Lower lobe of right lung (tissue), 2 donors: ENCODE results near the gene FASTK. TPM values are rescaled to one million over a fixed set of nuclear protein-coding genes. Genes with fewer than 3 reads are reported as not detected.

ENCODE experiments used
- ATAC-seq, 2 donors: fragments of 200-7000 bp; cut with Tn5 transposase; one replicate each; pipeline ENCODE4 v1.9.1; 2020 to 2022; ENCODE audit warnings: mild to moderate bottlenecking in 2 of 2, moderate library complexity in 2 of 2
- DNase-seq: peaks from one replicate; pipeline ENCODE4 v3.0.0-alpha.2; 2020
- H3K27ac ChIP-seq: fragments of 200-600 bp; one replicate; pipeline ENCODE4 v1.8.0; 2022
- H3K27me3 ChIP-seq: fragments of 200-600 bp; one replicate; pipeline ENCODE4 v1.8.0; 2022; ENCODE audit warnings: low read depth
- H3K36me3 ChIP-seq: fragments of 200-600 bp; one replicate; pipeline ENCODE4 v1.8.0; 2022; ENCODE audit warnings: mild to moderate bottlenecking
- H3K4me1 ChIP-seq: fragments of 200-600 bp; one replicate; pipeline ENCODE4 v1.8.0; 2022
- H3K4me3 ChIP-seq: fragments of 200-600 bp; one replicate; pipeline ENCODE4 v1.8.0; 2022; ENCODE audit warnings: mild to moderate bottlenecking
- H3K9me3 ChIP-seq: fragments of 200-600 bp; one replicate; pipeline ENCODE4 v1.8.0; 2022
- CTCF ChIP-seq: fragments of 200-600 bp; IDR thresholded peaks from one replicate; pipeline ENCODE4 v1.8.0; 2022; ENCODE audit warnings: antibody characterized with exemption, mild to moderate bottlenecking
- intact Hi-C: fragments of 100-400 bp; cut with DNase I; formaldehyde crosslinking; loops from one replicate; pipeline ENCODE4 v1.11.0; 2022
- total RNA-seq: library from RNA; stranded (reverse); fragmentation: NEBNext Ultra II Directional; extraction: Animal tissue kit (Norgen Biotek cat#: 25700); gene quantifications from one replicate; pipeline ENCODE4 v1.2.1, GENCODE V29; 2021
- donor health status: DM: no; HTN: yes; CAD: no; lungs with severe emphysema.

FASTK gene
- total RNA-seq, 1 donor from 2014 or later: 54.4 TPM

DNA sequence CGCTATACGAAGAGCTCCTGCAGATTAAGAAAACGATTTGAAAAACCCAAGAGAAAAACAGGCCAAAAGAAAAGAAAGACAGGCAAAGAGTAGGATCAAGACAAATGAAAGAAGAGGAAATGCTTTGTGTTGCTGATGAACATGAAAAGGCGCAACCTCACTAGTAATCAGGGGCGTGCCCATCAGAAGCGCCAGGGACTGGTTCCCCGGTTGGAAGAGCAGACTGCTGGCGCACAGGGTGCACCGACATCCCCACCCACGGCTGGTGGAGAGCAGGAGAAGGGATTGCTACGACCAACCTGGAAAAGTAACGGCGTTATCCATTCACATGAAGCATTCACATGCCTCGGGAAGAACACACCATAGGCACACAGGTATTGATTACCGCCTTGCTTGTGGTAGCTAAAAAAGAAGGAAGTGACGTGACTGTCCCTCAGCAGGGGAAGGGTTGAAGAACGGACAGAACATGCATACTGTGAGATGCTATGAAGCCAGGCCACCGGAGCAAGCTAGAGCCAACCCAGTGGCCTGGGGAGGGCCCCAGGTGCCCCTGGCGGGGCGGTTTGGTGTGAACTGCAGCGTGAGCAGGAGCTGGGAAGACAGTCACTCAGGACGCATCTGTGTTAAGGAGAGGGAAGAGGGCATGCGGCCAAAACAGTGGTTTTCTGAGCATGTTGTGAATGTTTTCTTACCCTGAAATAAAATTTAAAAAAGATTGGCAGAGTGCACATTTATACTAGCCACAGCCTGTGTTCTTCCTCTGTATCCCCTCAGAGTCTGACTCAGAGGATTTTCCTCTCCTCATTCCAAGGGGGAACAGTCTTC, 24.0 kb upstream of the FASTK start:
- DNase-seq (no peak), ATAC-seq (no peak)
- Histone ChIP-seq H3K27me3 (no peaks in the 10 kb centered on the region), H3K4me1 (peaks cover 26% of the 10 kb centered on the region), H3K36me3 (peaks cover 12% of the 10 kb centered on the region), H3K9me3 (no peaks in the 10 kb centered on the region), H3K4me3 (no peak overlapping the region), H3K27ac (no peak overlapping the region)
- no peak for TF ChIP-seq CTCF
- intact Hi-C loops: no loop called here

DNA sequence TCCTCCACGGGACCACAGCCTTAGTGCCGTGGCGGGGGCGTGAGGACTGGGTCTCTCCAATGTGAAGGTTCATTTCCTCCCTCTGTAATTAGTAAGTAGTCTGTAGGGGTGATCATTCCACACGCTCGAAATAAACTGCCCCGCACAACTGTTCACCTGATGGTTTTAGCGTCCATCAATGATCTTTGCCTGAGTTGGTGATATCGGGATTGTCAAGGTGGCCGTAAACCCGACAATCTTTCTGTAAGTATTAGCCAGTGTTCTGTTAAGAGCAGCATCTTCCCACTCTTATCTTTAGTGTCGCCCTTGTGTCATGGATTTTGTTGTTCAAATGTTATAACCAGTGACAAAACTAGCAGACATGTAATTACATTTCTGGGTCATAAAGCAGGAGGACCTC, 23.4 kb upstream of the FASTK start:
- Histone ChIP-seq H3K27ac (no peak overlapping the region), H3K4me1 (peaks cover 25% of the 10 kb centered on the region), H3K36me3 (peaks cover 12% of the 10 kb centered on the region), H3K9me3 (no peaks in the 10 kb centered on the region), H3K27me3 (no peaks in the 10 kb centered on the region), H3K4me3 (no peak overlapping the region)
- no peak for TF ChIP-seq CTCF
- no peak for ATAC-seq
- intact Hi-C loops: no loop called here
- DNase-seq: no peak

DNA sequence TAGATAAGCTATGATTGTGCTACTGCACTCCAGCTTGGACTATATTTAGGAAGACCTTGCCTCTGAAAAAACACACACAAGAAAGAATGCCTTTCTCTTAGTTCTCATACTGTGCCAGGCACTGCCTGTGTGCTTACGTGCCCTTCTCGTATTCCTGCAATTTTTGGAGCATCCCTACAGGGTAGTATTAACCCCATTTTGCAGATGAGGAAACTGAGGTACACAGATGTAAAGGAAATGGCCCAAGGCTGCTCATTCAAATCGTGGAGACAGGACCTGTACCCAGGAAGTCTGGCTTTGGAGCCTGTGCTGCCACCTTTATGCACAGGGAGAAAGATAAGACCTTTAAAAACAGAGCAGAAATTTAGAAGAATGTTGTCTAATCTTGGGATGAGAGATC, 22.4 kb upstream of the FASTK start:
- no peaks in the 10 kb centered on the region for H3K27me3 ChIP-seq
- intact Hi-C loops: no loop called here
- H3K4me3 ChIP-seq: no peak overlapping the region
- no peak overlapping the region for H3K27ac ChIP-seq
- ATAC-seq (no peak), DNase-seq (no peak)
- peaks cover 12% of the 10 kb centered on the region for H3K36me3 ChIP-seq
- no peaks in the 10 kb centered on the region for H3K9me3 ChIP-seq
- TF ChIP-seq CTCF: no peak
- peaks cover 25% of the 10 kb centered on the region for H3K4me1 ChIP-seq

GRCh38 chr7:151101621-151102396, 21.2 kb upstream of the FASTK start:
- H3K4me3 ChIP-seq: no peak overlapping the region
- peaks cover 25% of the 10 kb centered on the region for H3K4me1 ChIP-seq
- no peak overlapping the region for H3K27ac ChIP-seq
- no peaks in the 10 kb centered on the region for H3K9me3 ChIP-seq
- intact Hi-C loops: no loop called here
- DNase-seq (no peak), ATAC-seq (no peak)
- no peak for TF ChIP-seq CTCF
- no peaks in the 10 kb centered on the region for H3K27me3 ChIP-seq
- peaks cover 17% of the 10 kb centered on the region for H3K36me3 ChIP-seq

GRCh38 chr7:151100921-151101320, 20.3 kb upstream of the FASTK start:
- Histone ChIP-seq H3K27ac (no peak overlapping the region), H3K27me3 (no peaks in the 10 kb centered on the region), H3K9me3 (no peaks in the 10 kb centered on the region), H3K4me3 (no peak overlapping the region), H3K36me3 (peaks cover 19% of the 10 kb centered on the region), H3K4me1 (peaks cover 26% of the 10 kb centered on the region)
- ATAC-seq (no peak), DNase-seq (no peak)
- intact Hi-C loops: no loop called here
- TF ChIP-seq CTCF: no peak
